ENCODE measurements around the gene TLX2. TPM values are rescaled to one million over a fixed set of nuclear protein-coding genes. Genes with fewer than 3 reads are reported as not detected.

The TLX2 gene
- total and polyA plus RNA-seq, 2 of the 13 experiments (the other 11 are each of a cell fraction or from before 2014, with no cell fraction given), result 0.05 to 0.20 TPM

DNA sequence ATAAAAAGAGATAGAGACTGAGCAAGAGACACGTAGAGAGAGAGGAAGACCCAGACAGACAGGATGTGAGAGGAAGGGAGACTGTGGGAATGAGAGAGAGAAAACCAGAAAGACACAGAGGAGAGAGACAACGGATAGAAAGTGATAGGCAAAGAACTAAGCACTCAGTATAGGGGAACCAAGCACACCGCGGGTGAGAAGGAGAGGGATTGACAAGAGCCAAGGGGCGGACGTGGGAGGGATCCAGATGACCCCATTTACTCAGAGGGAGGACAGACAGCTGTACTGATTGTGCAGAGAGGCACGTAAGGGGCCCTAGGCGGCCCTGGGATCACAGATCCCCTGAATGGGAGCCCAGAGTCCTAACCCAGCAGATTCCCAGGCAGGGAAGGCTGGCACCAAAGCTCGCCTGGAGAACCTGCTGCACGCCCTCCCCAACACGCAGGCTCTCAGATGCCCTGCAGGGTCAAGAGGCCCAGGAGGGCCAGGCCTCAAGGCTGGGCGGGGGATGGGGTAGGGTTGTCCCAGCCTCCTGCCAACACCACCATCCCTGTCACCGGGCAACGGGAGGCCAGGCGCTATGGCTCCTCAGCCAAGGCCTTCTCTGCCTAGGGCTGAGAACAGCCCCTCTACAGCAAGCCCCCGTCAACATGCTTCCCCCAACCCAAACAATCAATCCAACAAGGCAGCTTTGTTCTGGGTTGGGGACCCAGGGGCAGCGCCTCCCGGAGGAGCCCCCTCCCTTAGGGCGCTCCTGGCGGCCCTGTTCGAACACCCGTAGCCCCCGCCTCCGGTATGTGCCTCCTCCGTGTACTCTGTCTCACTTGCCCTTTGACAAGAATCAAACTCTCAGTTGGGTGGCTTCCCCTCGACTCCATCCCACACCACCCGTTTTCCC is 38.9 kb downstream of the TLX2 start (continued):
- TF ChIP-seq PAXIP1 (CRISPR knock-in tag; conservative IDR thresholded peaks at IDR 0.05) (no peak), NFKB2 (CRISPR knock-in tag; IDR thresholded peaks at IDR 0.05; ENCODE audit: borderline replicate concordance) (peak; percentile 70; the same call in 1 of the 2 replicates), ZNF724P (CRISPR knock-in tag; IDR thresholded peaks at IDR 0.05; ENCODE audit: borderline replicate concordance) (no peak), GTF2F1 (IDR thresholded peaks at IDR 0.05; ENCODE audit: low read length) (no peak), MED1 (CRISPR knock-in tag; IDR thresholded peaks at IDR 0.05) (no peak), IKZF1 (IDR thresholded peaks at IDR 0.05) (no peak), ZNF549 (CRISPR knock-in tag; IDR thresholded peaks at IDR 0.05) (no peak), ZNF251 (CRISPR knock-in tag; IDR thresholded peaks at IDR 0.05) (0 out of 2 replicates have a peak, but pooled peaks have one; percentile 77), ZNF713 (CRISPR knock-in tag; IDR thresholded peaks at IDR 0.05) (no peak), SMARCE1 (IDR thresholded peaks at IDR 0.05; ENCODE audit: borderline replicate concordance) (no peak), ZNF773 (CRISPR knock-in tag; IDR thresholded peaks at IDR 0.05; ENCODE audit: borderline replicate concordance) (no peak), ZNF530 (CRISPR knock-in tag; IDR thresholded peaks at IDR 0.05; ENCODE audit: low read depth) (no peak), HOXD1 (CRISPR knock-in tag; IDR thresholded peaks at IDR 0.05) (0 out of 2 replicates have a peak, but pooled peaks have one; percentile 55)
- TF ChIP-seq, protein P1, sequence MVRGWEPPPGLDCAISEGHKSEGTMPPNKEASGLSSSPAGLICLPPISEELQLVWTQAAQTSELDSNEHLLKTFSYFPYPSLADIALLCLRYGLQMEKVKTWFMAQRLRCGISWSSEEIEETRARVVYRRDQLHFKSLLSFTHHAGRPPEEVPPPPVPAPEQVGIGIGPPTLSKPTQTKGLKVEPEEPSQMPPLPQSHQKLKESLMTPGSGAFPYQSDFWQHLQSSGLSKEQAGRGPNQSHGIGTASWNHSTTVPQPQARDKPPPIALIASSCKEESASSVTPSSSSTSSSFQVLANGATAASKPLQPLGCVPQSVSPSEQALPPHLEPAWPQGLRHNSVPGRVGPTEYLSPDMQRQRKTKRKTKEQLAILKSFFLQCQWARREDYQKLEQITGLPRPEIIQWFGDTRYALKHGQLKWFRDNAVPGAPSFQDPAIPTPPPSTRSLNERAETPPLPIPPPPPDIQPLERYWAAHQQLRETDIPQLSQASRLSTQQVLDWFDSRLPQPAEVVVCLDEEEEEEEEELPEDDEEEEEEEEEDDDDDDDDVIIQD (CRISPR knock-in tag; IDR thresholded peaks at IDR 0.05; ENCODE audit: low read depth), result no peak
- TF ChIP-seq, protein P2, sequence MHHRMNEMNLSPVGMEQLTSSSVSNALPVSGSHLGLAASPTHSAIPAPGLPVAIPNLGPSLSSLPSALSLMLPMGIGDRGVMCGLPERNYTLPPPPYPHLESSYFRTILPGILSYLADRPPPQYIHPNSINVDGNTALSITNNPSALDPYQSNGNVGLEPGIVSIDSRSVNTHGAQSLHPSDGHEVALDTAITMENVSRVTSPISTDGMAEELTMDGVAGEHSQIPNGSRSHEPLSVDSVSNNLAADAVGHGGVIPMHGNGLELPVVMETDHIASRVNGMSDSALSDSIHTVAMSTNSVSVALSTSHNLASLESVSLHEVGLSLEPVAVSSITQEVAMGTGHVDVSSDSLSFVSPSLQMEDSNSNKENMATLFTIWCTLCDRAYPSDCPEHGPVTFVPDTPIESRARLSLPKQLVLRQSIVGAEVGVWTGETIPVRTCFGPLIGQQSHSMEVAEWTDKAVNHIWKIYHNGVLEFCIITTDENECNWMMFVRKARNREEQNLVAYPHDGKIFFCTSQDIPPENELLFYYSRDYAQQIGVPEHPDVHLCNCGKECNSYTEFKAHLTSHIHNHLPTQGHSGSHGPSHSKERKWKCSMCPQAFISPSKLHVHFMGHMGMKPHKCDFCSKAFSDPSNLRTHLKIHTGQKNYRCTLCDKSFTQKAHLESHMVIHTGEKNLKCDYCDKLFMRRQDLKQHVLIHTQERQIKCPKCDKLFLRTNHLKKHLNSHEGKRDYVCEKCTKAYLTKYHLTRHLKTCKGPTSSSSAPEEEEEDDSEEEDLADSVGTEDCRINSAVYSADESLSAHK (CRISPR knock-in tag; IDR thresholded peaks at IDR 0.05; ENCODE audit: borderline replicate concordance), result no peak

Measured in HepG2 (cell line).